Stimulated activated naive CD8-positive, alpha-beta T cell treated with anti-CD3 and anti-CD28 coated beads, Interleukin-15, Interleukin-2, amounts not matched to agents 100 ng/mL and 50 ng/mL, for 24 hours (primary cell): Measurements from ENCODE around the gene TAS2R16.
"Not testable (repeated sequence)": the region's sequence is repeated elsewhere in the genome, so short reads cannot be mapped to it uniquely, and the experiment has no call there.

ENCODE experiments used
- H3K27ac Mint-ChIP-seq: one replicate; pipeline ENCODE4 v1.8.0; 2021; ENCODE audit warnings: mild to moderate bottlenecking, mixed read lengths
- H3K27me3 Mint-ChIP-seq: one replicate; pipeline ENCODE4 v1.8.0; 2021; ENCODE audit warnings: mixed read lengths
- H3K36me3 Mint-ChIP-seq: one replicate; pipeline ENCODE4 v1.8.0; 2021; ENCODE audit warnings: low read depth, mixed read lengths
- H3K4me1 Mint-ChIP-seq: one replicate; pipeline ENCODE4 v1.8.0; 2021; ENCODE audit warnings: low read depth, mixed read lengths
- H3K4me3 Mint-ChIP-seq: one replicate; pipeline ENCODE4 v1.8.0; 2021; ENCODE audit warnings: mild to moderate bottlenecking, mixed read lengths
- H3K9me3 Mint-ChIP-seq: one replicate; pipeline ENCODE4 v1.8.0; 2021; ENCODE audit warnings: mixed read lengths

Gene TAS2R16

GRCh38 chr7:122989577-122989976 is 5.9 kb downstream of the TAS2R16 start:
- H3K27me3 Mint-ChIP-seq = no peaks in the 10 kb centered on the region
- H3K4me1 Mint-ChIP-seq = no peaks in the 10 kb centered on the region
- no peak overlapping the region for H3K4me3 Mint-ChIP-seq
- H3K9me3 Mint-ChIP-seq = no peaks in the 10 kb centered on the region
- no peaks in the 10 kb centered on the region for H3K36me3 Mint-ChIP-seq
- no peak overlapping the region for H3K27ac Mint-ChIP-seq

DNA sequence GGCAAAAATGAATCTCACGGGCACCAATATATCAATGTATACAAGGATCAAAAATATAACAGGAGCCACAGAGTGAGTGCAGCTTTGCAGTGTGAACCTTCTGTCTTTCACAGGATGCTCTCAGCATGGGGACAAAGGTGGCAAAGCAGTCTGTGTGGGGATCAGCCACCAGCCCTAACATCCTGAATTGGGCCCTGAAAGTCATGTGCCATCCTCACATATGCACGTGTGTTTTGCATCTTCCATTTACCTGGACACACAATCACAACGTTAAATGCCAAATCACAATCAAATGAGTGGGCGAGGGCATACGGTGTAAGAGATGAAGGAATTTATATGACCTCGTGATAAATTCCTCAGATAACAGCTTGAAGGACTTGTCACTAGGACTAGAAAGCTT is 6.5 kb downstream of the TAS2R16 start:
- H3K9me3 Mint-ChIP-seq = no peaks in the 10 kb centered on the region
- H3K27ac Mint-ChIP-seq = no peak overlapping the region
- H3K4me3 Mint-ChIP-seq = no peak overlapping the region
- no peaks in the 10 kb centered on the region for H3K36me3 Mint-ChIP-seq
- H3K27me3 Mint-ChIP-seq = no peaks in the 10 kb centered on the region
- no peaks in the 10 kb centered on the region for H3K4me1 Mint-ChIP-seq

DNA sequence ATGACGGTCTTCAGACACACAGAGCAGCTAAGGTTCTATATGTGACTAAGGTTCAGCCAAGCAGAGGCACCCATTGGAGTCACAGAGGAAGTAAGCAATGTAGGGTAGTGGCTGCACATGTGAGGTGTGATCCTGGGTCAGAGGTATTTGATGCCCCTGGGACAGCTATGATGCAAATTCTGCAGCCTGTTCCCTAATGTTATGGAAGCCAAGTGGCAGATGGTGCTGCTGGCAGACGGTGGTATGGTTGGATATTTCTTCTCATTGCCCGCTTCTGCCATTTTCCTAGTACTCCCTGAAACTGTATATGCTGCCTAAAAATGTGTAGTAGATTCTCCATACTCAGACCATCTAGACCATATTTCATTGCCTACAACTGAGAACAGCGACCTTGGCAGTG is 7.2 kb downstream of the TAS2R16 start:
- Mint-ChIP-seq H3K4me3 (no peak overlapping the region), H3K27me3 (no peaks in the 10 kb centered on the region), H3K9me3 (no peaks in the 10 kb centered on the region), H3K27ac (no peak overlapping the region), H3K36me3 (no peaks in the 10 kb centered on the region), H3K4me1 (no peaks in the 10 kb centered on the region)

GRCh38 chr7:122987463-122987862 is 8.0 kb downstream of the TAS2R16 start:
- Mint-ChIP-seq H3K27me3 (no peaks in the 10 kb centered on the region), H3K27ac (no peak overlapping the region), H3K4me1 (no peaks in the 10 kb centered on the region), H3K36me3 (no peaks in the 10 kb centered on the region), H3K9me3 (no peaks in the 10 kb centered on the region), H3K4me3 (no peak overlapping the region)

GRCh38 chr7:122984021-122984420 is 11.5 kb downstream of the TAS2R16 start:
- Mint-ChIP-seq H3K4me1 (no peaks in the 10 kb centered on the region), H3K9me3 (no peaks in the 10 kb centered on the region), H3K4me3 (no peak overlapping the region), H3K36me3 (no peaks in the 10 kb centered on the region), H3K27ac (no peak overlapping the region), H3K27me3 (no peaks in the 10 kb centered on the region)

DNA sequence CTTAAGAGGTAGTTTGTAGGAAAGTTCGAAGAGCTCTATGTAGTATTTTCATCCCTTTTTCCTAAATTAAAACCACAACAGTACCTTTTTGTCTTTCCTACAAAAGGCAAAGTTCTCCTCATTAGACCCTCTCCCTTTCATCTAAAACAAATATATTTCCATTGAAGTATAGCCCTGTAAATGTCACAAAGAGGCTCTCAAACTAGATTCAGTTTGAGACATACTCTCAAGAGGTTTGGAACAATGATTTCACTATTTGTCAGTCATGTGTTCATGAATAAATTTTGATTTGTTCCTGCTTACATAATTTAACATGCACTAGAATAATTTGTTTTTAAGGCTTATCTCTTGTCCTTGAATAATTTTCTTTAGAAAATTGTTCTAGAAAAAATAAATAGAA is 12.2 kb downstream of the TAS2R16 start:
- Mint-ChIP-seq H3K36me3 (no peaks in the 10 kb centered on the region), H3K9me3 (no peaks in the 10 kb centered on the region), H3K27me3 (no peaks in the 10 kb centered on the region), H3K4me3 (no peak overlapping the region), H3K27ac (no peak overlapping the region), H3K4me1 (no peaks in the 10 kb centered on the region)

DNA sequence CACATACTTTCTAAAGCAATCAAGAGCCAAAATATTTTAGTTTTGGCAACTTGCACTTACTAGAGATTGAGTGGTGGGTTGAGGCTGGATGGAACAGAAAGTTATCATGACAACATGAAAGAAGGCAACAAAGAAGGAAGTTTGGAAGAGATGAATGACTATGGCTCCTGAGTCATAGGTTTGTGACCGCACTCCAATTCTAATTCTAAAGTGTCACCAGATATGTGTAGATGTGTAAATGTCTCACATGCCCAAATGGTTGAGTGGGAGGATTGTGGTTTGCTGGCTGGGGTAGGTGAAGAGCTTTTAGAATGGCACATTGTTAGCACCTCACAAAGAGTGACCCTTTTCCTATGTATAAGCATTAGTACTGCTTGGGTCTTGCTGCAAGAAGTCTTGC is 20.2 kb downstream of the TAS2R16 start:
- Mint-ChIP-seq H3K27ac (no peak overlapping the region), H3K4me1 (no peaks in the 10 kb centered on the region), H3K36me3 (no peaks in the 10 kb centered on the region), H3K9me3 (peaks cover 10% of the 10 kb centered on the region), H3K27me3 (no peaks in the 10 kb centered on the region), H3K4me3 (no peak overlapping the region)

DNA sequence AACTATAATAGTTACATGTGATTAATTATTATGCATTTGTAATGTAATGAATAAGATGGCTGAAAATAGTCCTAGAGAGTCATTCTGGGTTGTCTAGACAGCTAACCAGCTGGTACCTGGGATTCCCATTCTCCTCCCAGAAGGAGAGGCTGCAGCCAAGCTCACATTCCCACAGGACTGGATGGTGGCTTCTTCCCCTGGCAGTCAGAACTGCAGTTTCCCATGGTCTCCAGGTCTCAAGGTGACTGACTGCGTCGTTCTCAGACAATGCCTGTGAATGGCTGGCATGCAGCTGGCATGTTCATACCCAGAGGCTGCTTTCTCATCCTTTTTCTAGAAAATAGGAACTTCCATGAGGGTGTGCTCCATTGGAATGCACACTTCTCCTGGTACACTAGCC is 21.3 kb downstream of the TAS2R16 start:
- no peaks in the 10 kb centered on the region for H3K27me3 Mint-ChIP-seq
- H3K9me3 Mint-ChIP-seq = peaks cover 10% of the 10 kb centered on the region
- no peak overlapping the region for H3K27ac Mint-ChIP-seq
- H3K36me3 Mint-ChIP-seq = no peaks in the 10 kb centered on the region
- no peaks in the 10 kb centered on the region for H3K4me1 Mint-ChIP-seq
- H3K4me3 Mint-ChIP-seq = no peak overlapping the region

GRCh38 chr7:122972056-122972455 is 23.4 kb downstream of the TAS2R16 start:
- H3K4me1 Mint-ChIP-seq = no peaks in the 10 kb centered on the region
- H3K27ac Mint-ChIP-seq = no peak overlapping the region
- no peaks in the 10 kb centered on the region for H3K27me3 Mint-ChIP-seq
- peaks cover 8% of the 10 kb centered on the region for H3K9me3 Mint-ChIP-seq
- H3K4me3 Mint-ChIP-seq = no peak overlapping the region
- no peaks in the 10 kb centered on the region for H3K36me3 Mint-ChIP-seq

DNA sequence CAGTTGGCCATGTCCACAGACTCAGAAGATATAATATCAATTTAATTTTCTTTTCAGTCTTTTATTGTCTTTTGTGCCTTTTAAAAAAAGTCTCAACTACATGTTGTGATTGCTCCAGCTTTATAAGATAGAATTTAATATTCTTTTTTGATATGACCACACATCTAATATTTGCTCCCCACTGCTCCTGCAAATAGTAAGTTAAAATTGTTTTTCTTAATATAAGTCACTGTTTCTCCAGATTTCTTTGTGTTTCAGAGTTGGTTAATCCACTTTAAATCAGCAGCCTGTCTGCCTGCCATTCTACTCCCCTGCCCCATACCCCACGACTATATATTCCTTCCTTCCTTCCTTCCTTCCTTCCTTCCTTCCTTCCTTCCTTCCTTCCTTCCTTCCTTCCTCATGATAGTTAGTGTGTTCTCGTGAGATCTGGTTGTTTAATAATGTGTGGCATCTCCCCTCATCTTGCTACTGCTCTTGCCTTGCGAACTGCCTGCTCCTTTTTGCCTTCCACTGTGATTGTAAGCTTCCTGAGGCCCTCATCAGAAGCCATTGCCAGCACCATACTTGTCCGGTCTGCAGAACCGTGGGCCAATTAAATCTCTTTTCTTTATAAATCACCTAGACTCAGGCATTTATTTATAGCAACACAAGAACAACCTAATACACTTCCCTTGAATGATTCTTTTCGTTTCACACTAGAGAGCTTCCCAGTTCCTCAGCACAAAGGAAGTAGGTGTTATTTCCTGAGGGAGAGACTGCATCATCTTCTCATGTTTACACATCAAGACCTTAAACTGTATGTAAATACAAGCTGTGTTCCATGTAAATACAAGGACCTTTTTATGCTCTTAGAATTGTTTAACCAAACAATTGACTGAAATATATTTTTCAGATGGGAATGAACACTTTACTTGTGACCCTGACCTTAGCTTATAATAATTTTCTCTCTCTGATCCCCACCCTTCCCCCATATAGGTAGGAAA is 24.5 kb downstream of the TAS2R16 start:
- Mint-ChIP-seq H3K4me3 (no peak overlapping the region), H3K4me1 (no peaks in the 10 kb centered on the region), H3K36me3 (no peaks in the 10 kb centered on the region), H3K27ac (no peak overlapping the region), H3K27me3 (no peaks in the 10 kb centered on the region), H3K9me3 (peaks cover 4% of the 10 kb centered on the region)

DNA sequence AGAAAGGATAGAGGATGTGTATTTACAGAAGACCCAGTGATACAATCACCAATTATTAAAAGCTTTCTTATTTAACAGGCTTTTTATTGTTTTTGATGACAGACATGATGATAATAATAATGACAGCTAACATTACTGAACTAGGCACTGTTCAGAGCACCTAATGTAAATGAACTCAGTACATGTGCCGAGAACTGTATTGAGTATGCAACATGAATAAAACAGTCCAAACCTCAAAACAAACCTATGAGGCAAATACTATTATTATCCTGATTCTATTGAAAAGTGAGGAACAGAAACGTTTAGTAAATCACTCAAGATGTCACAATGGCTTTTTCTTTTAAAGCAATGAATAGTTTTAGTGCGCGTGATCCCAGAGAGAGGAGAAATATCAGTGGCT is 27.1 kb downstream of the TAS2R16 start:
- Mint-ChIP-seq H3K9me3 (no peaks in the 10 kb centered on the region), H3K4me1 (no peaks in the 10 kb centered on the region), H3K36me3 (no peaks in the 10 kb centered on the region), H3K4me3 (no peak overlapping the region), H3K27ac (no peak overlapping the region), H3K27me3 (no peaks in the 10 kb centered on the region)

GRCh38 chr7:122965306-122965705 is 30.2 kb downstream of the TAS2R16 start:
- Mint-ChIP-seq H3K4me1 (no peaks in the 10 kb centered on the region), H3K9me3 (no peaks in the 10 kb centered on the region), H3K27me3 (no peaks in the 10 kb centered on the region), H3K4me3 (no peak overlapping the region), H3K27ac (no peak overlapping the region), H3K36me3 (no peaks in the 10 kb centered on the region)

DNA sequence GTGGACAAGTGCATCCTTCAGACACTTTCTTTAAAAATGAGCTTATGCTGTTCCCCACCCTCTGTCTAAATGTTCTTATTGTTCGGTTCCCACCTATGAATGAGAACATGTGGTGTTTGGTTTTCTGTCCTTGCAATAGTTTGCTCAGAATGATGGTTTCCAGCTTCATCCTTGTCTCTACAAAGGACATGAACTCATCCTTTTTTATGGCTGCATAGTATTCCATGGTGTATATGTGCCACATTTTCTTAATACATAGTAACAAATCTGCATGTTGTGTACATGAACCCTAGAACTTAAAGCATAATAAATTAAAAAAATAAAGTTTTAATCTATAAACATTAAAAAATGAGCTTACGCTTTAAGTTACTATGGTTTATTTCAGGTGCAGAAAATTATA is 41.8 kb downstream of the TAS2R16 start:
- H3K9me3 Mint-ChIP-seq = peaks cover 10% of the 10 kb centered on the region
- not testable (repeated sequence) for H3K27me3 Mint-ChIP-seq, H3K36me3 Mint-ChIP-seq, H3K4me1 Mint-ChIP-seq, H3K27ac Mint-ChIP-seq, H3K4me3 Mint-ChIP-seq

DNA sequence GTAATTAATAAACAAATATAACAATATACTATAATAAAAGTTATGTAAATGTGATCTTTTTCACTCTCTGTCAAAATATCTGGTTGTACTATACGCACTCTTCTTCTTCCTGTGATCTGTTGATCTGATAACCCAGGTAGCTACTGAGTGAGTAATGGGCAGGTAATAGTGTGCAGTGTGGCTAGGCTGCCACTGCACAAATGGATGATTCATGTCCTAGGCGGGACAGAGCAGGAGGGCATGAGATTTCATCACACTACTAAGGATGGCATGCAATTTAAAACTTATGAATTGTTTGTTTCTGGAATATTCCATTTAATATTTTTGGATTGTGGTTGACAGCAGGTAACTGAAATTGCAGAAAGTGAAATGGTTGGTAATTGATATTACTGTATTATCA is 44.5 kb downstream of the TAS2R16 start:
- Mint-ChIP-seq H3K27ac (no peak overlapping the region), H3K9me3 (peaks cover 7% of the 10 kb centered on the region), H3K36me3 (no peaks in the 10 kb centered on the region), H3K4me1 (no peaks in the 10 kb centered on the region), H3K27me3 (no peaks in the 10 kb centered on the region), H3K4me3 (no peak overlapping the region)

- Mint-ChIP-seq H3K4me3 (no peak overlapping the region), H3K27ac (no peak overlapping the region), H3K9me3 (no peaks in the 10 kb centered on the region), H3K27me3 (no peaks in the 10 kb centered on the region), H3K4me1 (no peaks in the 10 kb centered on the region), H3K36me3 (no peaks in the 10 kb centered on the region)
Observed at GRCh38 chr7:122949186-122949585, 46.3 kb downstream of the TAS2R16 start.
